Measurements from ENCODE around the gene ARCN1.

DNA sequence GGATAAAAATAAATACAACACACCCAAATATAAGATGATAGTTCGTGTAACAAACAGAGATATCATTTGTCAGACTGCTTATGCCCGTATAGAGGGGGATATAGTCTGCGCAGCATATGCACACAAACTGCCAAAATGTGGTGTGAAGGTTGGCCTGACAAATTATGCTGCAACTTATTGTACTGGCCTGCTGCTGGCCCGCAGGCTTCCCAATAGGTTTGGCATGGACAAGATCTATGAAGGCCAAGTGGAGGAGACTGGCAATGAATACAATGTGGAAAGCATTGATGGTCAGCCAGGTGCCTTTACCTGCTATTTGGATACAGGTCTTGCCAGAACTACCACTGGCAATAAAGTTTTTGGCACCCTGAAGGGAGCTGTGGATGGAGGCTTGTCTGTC lies 11.4 kb upstream of the ARCN1 start:
- TF ChIP-seq, protein P1, sequence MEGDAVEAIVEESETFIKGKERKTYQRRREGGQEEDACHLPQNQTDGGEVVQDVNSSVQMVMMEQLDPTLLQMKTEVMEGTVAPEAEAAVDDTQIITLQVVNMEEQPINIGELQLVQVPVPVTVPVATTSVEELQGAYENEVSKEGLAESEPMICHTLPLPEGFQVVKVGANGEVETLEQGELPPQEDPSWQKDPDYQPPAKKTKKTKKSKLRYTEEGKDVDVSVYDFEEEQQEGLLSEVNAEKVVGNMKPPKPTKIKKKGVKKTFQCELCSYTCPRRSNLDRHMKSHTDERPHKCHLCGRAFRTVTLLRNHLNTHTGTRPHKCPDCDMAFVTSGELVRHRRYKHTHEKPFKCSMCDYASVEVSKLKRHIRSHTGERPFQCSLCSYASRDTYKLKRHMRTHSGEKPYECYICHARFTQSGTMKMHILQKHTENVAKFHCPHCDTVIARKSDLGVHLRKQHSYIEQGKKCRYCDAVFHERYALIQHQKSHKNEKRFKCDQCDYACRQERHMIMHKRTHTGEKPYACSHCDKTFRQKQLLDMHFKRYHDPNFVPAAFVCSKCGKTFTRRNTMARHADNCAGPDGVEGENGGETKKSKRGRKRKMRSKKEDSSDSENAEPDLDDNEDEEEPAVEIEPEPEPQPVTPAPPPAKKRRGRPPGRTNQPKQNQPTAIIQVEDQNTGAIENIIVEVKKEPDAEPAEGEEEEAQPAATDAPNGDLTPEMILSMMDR (IDR thresholded peaks at IDR 0.05): no peak
- no peak for TF ChIP-seq ZFX (IDR thresholded peaks at IDR 0.05; ENCODE audit: borderline replicate concordance)
